Liver (tissue), 9 donors: ENCODE data around the gene COPZ1. TPM values are rescaled to one million over a fixed set of nuclear protein-coding genes. Genes with fewer than 3 reads are reported as not detected.

Experiments used
- DNase-seq: peaks from one replicate; pipeline ENCODE4 v3.0.0-alpha.2; 2017; ENCODE audit warnings: low spot score
- H3K27ac ChIP-seq, 2 donors: one replicate each; pipeline ENCODE4 v1.7.0; 2013; ENCODE audit warnings: inconsistent platforms in 2 of 2, low read length in 2 of 2, control low read depth in 1 of 2, low read depth in 1 of 2, mild to moderate bottlenecking in 1 of 2
- H3K27me3 ChIP-seq, 4 donors: one replicate each; pipeline versions ENCODE4 v1.6.1 to v1.7.0; 2013; ENCODE audit warnings: low read length in 3 of 4, inconsistent platforms in 1 of 4, mild to moderate bottlenecking in 1 of 4, moderate library complexity in 1 of 4; ENCODE audit not compliant: control insufficient read depth in 4 of 4, insufficient read depth in 4 of 4
- H3K36me3 ChIP-seq, 4 donors: one replicate each; pipeline versions ENCODE4 v1.6.1 to v1.7.0; 2013; ENCODE audit warnings: low read length in 3 of 4, mild to moderate bottlenecking in 3 of 4, low read depth in 1 of 4, moderate library complexity in 1 of 4; ENCODE audit not compliant: control insufficient read depth in 4 of 4, insufficient read depth in 3 of 4
- H3K4me1 ChIP-seq, 4 donors: one replicate each; pipeline versions ENCODE4 v1.6.1 to v1.7.0; 2013; ENCODE audit warnings: low read length in 3 of 4, mild to moderate bottlenecking in 3 of 4, moderate library complexity in 1 of 4; ENCODE audit not compliant: control insufficient read depth in 4 of 4, insufficient read depth in 4 of 4
- H3K4me3 ChIP-seq, 3 donors: one replicate each; pipeline versions ENCODE4 v1.6.1 to v1.7.0; 2013; ENCODE audit warnings: low read length in 3 of 3, control low read depth in 1 of 3, low read depth in 1 of 3, mild to moderate bottlenecking in 1 of 3
- H3K9ac ChIP-seq, 2 donors: one replicate each; pipeline ENCODE4 v1.7.0; 2013; ENCODE audit warnings: low read length in 2 of 2, mild to moderate bottlenecking in 2 of 2, moderate library complexity in 2 of 2, control low read depth in 1 of 2, low read depth in 1 of 2
- H3K9me3 ChIP-seq, 4 donors: one replicate each; pipeline versions ENCODE4 v1.6.1 to v1.7.0; 2013; ENCODE audit warnings: low read length in 3 of 4; ENCODE audit not compliant: control insufficient read depth in 4 of 4
- ATF3 ChIP-seq: IDR thresholded peaks from 2 replicates; pipeline ENCODE4 v1.6.1; 2016; ENCODE audit warnings: antibody characterized with exemption
- CTCF ChIP-seq: fragments of 150-350 bp; IDR thresholded peaks from 2 replicates; pipeline ENCODE4 v1.5.1; 2017; ENCODE audit warnings: improper control_type of control experiment, low read depth, low read length; ENCODE audit not compliant: missing input control
- EGR1 ChIP-seq, 2 donors: IDR thresholded peaks; 2 replicates each; pipeline ENCODE4 v1.6.1; 2016 to 2018; ENCODE audit warnings: antibody characterized with exemption in 2 of 2, low read depth in 2 of 2
- FOXA1 ChIP-seq: IDR thresholded peaks from 2 replicates; pipeline ENCODE4 v1.6.1; 2016; ENCODE audit warnings: antibody characterized with exemption
- FOXA2 ChIP-seq: IDR thresholded peaks from 2 replicates; pipeline ENCODE4 v1.6.1; 2016; ENCODE audit warnings: antibody characterized with exemption
- GABPA ChIP-seq, 2 donors: IDR thresholded peaks in 1 of 2; conservative IDR thresholded peaks in 1 of 2; 2 replicates each; pipeline ENCODE4 v1.6.1; 2016; ENCODE audit warnings: antibody characterized with exemption in 2 of 2, mild to moderate bottlenecking in 1 of 2, moderate library complexity in 1 of 2
- HNF4A ChIP-seq, 2 donors: conservative IDR thresholded peaks; 2 replicates each; pipeline ENCODE4 v1.6.1; 2016; ENCODE audit warnings: antibody characterized with exemption in 2 of 2, mild to moderate bottlenecking in 2 of 2
- HNF4G ChIP-seq: IDR thresholded peaks from 2 replicates; pipeline ENCODE4 v1.6.1; 2016; ENCODE audit warnings: antibody characterized with exemption
- JUND ChIP-seq, 2 donors: IDR thresholded peaks; 2 replicates each; pipeline ENCODE4 v1.6.1; 2016; ENCODE audit warnings: antibody characterized with exemption in 2 of 2
- MAX ChIP-seq: IDR thresholded peaks from 2 replicates; pipeline ENCODE4 v1.6.1; 2016; ENCODE audit warnings: antibody characterized with exemption
- NR2F2 ChIP-seq: IDR thresholded peaks from 2 replicates; pipeline ENCODE4 v1.6.1; 2016; ENCODE audit warnings: antibody characterized with exemption
- RAD21 ChIP-seq, 2 donors: IDR thresholded peaks; 2 replicates each; pipeline ENCODE4 v1.6.1; 2016; ENCODE audit warnings: antibody characterized with exemption in 2 of 2, mild to moderate bottlenecking in 2 of 2
- RXRA ChIP-seq, 2 donors: IDR thresholded peaks; 2 replicates each; pipeline ENCODE4 v1.6.1; 2017 to 2018; ENCODE audit warnings: antibody characterized with exemption in 2 of 2, mild to moderate bottlenecking in 1 of 2
- SP1 ChIP-seq: IDR thresholded peaks from 2 replicates; pipeline ENCODE4 v1.6.1; 2018; ENCODE audit warnings: antibody characterized with exemption, mild to moderate bottlenecking
- TAF1 ChIP-seq: conservative IDR thresholded peaks from 2 replicates; pipeline ENCODE4 v1.6.1; 2016; ENCODE audit warnings: antibody characterized with exemption, mild to moderate bottlenecking
- YY1 ChIP-seq: IDR thresholded peaks from 2 replicates; pipeline ENCODE4 v1.6.1; 2016; ENCODE audit warnings: antibody characterized with exemption, mild to moderate bottlenecking
- ZBTB33 ChIP-seq: IDR thresholded peaks from 2 replicates; pipeline ENCODE4 v1.6.1; 2016; ENCODE audit warnings: antibody characterized with exemption
- WGBS: extraction: QIAGEN DNeasy Blood & Tissue Kit; methylation state at CpG from one replicate; pipeline ENCODE4 v1.1.7; 2013; 5-methylcytosine and 5-hydroxymethylcytosine counted together
- polyA plus RNA-seq, 2 donors: library from polyadenylated mRNA; stranded (reverse) in 1 of 2; unstranded in 1 of 2; fragments of 200-250 nt in 1 of 2; fragments of >200 nt in 1 of 2; fragmentation: Nextera tagmentation in 1 of 2; extraction: Ambion mirVana in 1 of 2; gene quantifications; one replicate each; pipeline versions ENCODE4 v1.2.1 to v1.2.3, GENCODE V29; 2013 to 2015
- total RNA-seq, 2 donors: library from RNA; depleted of rRNA; stranded (reverse); fragments of >200 nt; gene quantifications; one replicate each; pipeline ENCODE4 v1.2.3, GENCODE V29; 2014
- TF ChIP-seq, protein P1 (sequence below): IDR thresholded peaks from 2 replicates; pipeline ENCODE4 v1.6.1; 2016; ENCODE audit warnings: antibody characterized with exemption, mild to moderate bottlenecking
- donor health status: healthy.
- donor health status: healthy.
- donor health status: healthy.
- donor health status: healthy.
- donor health status: healthy.

Gene COPZ1
- total and polyA plus RNA-seq, 4 donors = 54.6 to 92.6 (median 79.8) TPM

- no peak for TF ChIP-seq CTCF
- TF ChIP-seq TAF1 = no peak
- TF ChIP-seq ZBTB33 = no peak
Observed at GRCh38 chr12:54328595-54329337, 3.8 kb downstream of the COPZ1 start.

GRCh38 chr12:54329759-54330158 lies 4.8 kb downstream of the COPZ1 start:
- H3K9me3 ChIP-seq = no peaks in the 10 kb centered on the region
- no peak overlapping the region for H3K9ac ChIP-seq
- TF ChIP-seq CTCF (no peak), JUND (IDR thresholded peaks at IDR 0.05) (no peak), RXRA (IDR thresholded peaks at IDR 0.05) (no peak), ZBTB33 (no peak), YY1 (no peak), EGR1 (IDR thresholded peaks at IDR 0.05; ENCODE audit: low read depth in 2 of 2) (no peak), TAF1 (no peak), MAX (no peak), HNF4A (conservative IDR thresholded peaks at IDR 0.05) (no peak), SP1 (no peak), GABPA (IDR thresholded peaks at IDR 0.05 in 1 of 2, conservative IDR thresholded peaks at IDR 0.05 in 1 of 2) (no peak), RAD21 (IDR thresholded peaks at IDR 0.05) (no peak), HNF4G (no peak), FOXA1 (no peak), FOXA2 (no peak), ATF3 (no peak), NR2F2 (no peak)
- TF ChIP-seq, protein P1, sequence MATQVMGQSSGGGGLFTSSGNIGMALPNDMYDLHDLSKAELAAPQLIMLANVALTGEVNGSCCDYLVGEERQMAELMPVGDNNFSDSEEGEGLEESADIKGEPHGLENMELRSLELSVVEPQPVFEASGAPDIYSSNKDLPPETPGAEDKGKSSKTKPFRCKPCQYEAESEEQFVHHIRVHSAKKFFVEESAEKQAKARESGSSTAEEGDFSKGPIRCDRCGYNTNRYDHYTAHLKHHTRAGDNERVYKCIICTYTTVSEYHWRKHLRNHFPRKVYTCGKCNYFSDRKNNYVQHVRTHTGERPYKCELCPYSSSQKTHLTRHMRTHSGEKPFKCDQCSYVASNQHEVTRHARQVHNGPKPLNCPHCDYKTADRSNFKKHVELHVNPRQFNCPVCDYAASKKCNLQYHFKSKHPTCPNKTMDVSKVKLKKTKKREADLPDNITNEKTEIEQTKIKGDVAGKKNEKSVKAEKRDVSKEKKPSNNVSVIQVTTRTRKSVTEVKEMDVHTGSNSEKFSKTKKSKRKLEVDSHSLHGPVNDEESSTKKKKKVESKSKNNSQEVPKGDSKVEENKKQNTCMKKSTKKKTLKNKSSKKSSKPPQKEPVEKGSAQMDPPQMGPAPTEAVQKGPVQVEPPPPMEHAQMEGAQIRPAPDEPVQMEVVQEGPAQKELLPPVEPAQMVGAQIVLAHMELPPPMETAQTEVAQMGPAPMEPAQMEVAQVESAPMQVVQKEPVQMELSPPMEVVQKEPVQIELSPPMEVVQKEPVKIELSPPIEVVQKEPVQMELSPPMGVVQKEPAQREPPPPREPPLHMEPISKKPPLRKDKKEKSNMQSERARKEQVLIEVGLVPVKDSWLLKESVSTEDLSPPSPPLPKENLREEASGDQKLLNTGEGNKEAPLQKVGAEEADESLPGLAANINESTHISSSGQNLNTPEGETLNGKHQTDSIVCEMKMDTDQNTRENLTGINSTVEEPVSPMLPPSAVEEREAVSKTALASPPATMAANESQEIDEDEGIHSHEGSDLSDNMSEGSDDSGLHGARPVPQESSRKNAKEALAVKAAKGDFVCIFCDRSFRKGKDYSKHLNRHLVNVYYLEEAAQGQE = no peak
- no peak for DNase-seq
- H3K36me3 ChIP-seq = no peaks in the 10 kb centered on the region
- H3K27ac ChIP-seq = no peak overlapping the region
- peaks cover 8 to 19% (median 17%) of the 10 kb centered on the region in 4 donors for H3K4me1 ChIP-seq
- H3K27me3 ChIP-seq = no peaks in the 10 kb centered on the region
- 89% methylated on average over 5 of the region's 5 CpGs for WGBS
- H3K4me3 ChIP-seq = no peak overlapping the region

More at GRCh38 chr12:54328595-54329337, 3.8 kb downstream of the COPZ1 start:
- Histone ChIP-seq H3K9me3 (no peaks in the 10 kb centered on the region), H3K9ac (no peak overlapping the region), H3K27me3 (no peaks in the 10 kb centered on the region), H3K4me1 (peaks cover 8 to 21% (median 18%) of the 10 kb centered on the region in 4 donors), H3K36me3 (no peaks in the 10 kb centered on the region), H3K27ac (no peak overlapping the region), H3K4me3 (no peak overlapping the region)
- DNase-seq = no peak
- WGBS = 85% methylated on average over 6 of the region's 6 CpGs
